DOHH2 (cell line): ENCODE data around the gene CAMTA1.
"Not testable (repeated sequence)": the region's sequence is repeated elsewhere in the genome, so short reads cannot be mapped to it uniquely, and the experiment has no call there.

Experiments used
- CTCF ChIP-seq: fragments of 200-600 bp; sonication (generic); IDR thresholded peaks from one replicate; pipeline ENCODE4 v1.5.1; 2014; ENCODE audit warnings: antibody characterized with exemption, mild to moderate bottlenecking, low read depth, low read length; ENCODE audit not compliant: poor library complexity, severe bottlenecking
- EZH2phosphoT487 ChIP-seq: fragments of 200-600 bp; sonication (generic); IDR thresholded peaks from 2 replicates; pipeline ENCODE4 v1.6.1; 2017; ENCODE audit warnings: borderline replicate concordance, mild to moderate bottlenecking, antibody characterized with exemption, low read length, moderate library complexity, mixed read lengths

- TF ChIP-seq EZH2phosphoT487, CTCF: not testable (repeated sequence)
Observed at GRCh38 chr1:7380068-7380467, 594.8 kb downstream of the CAMTA1 start.
